Mucosa of descending colon (tissue), 3 donors: ENCODE results near the gene ARHGAP26. TPM values are rescaled to one million over a fixed set of nuclear protein-coding genes. Genes with fewer than 3 reads are reported as not detected.

Experiments used
- ATAC-seq: fragments of 200-7000 bp; cut with Tn5 transposase; one replicate; pipeline ENCODE4 v1.9.1; 2020; ENCODE audit warnings: mild to moderate bottlenecking, moderate library complexity
- DNase-seq, 3 donors: peaks; one replicate each; pipeline ENCODE4 v3.0.0-alpha.2; 2020
- H3K36me3 ChIP-seq: fragments of 200-600 bp; one replicate; pipeline ENCODE4 v1.8.0; 2021; ENCODE audit warnings: low read depth, mild to moderate bottlenecking
- H3K4me1 ChIP-seq: fragments of 200-600 bp; one replicate; pipeline ENCODE4 v1.8.0; 2021; ENCODE audit warnings: low read depth, mild to moderate bottlenecking
- H3K4me3 ChIP-seq: fragments of 200-600 bp; one replicate; pipeline ENCODE4 v1.8.0; 2021; ENCODE audit warnings: mild to moderate bottlenecking
- H3K9me3 ChIP-seq: fragments of 200-600 bp; one replicate; pipeline ENCODE4 v1.8.0; 2021; ENCODE audit warnings: mild to moderate bottlenecking
- intact Hi-C, 2 donors: fragments of 100-400 bp; cut with DNase I in 1 of 2; cut with micrococcal nuclease in 1 of 2; formaldehyde crosslinking; loops; one replicate each; pipeline versions ENCODE4 v1.11.0 to v1.11.1; 2022; cut with DNase I, micrococcal nuclease
- total RNA-seq, 3 donors: library from RNA; stranded (reverse); fragmentation: NEBNext Ultra II Directional in 2 of 3; extraction: Animal tissue kit (Norgen Biotek cat#: 25700) in 2 of 3; gene quantifications; one replicate each; pipeline versions ENCODE4 v1.2.1 to v1.2.4, GENCODE V29; 2021 to 2023
- TF ChIP-seq, protein P1 (sequence below): fragments of 200-600 bp; IDR thresholded peaks from one replicate; pipeline ENCODE4 v1.8.0; 2022; ENCODE audit warnings: antibody characterized with exemption, mild to moderate bottlenecking
- donor health status: DM: no; HTN: no; CAD: no; lungs with moderate emphysema.
- donor health status: DM: no; HTN: no; CAD: no.
- donor health status: DM: no; HTN: yes; CAD: no.

ARHGAP26 gene
- total RNA-seq, 3 donors from 2014 or later, result 52.9 to 96.0 (median 67.8) TPM

DNA sequence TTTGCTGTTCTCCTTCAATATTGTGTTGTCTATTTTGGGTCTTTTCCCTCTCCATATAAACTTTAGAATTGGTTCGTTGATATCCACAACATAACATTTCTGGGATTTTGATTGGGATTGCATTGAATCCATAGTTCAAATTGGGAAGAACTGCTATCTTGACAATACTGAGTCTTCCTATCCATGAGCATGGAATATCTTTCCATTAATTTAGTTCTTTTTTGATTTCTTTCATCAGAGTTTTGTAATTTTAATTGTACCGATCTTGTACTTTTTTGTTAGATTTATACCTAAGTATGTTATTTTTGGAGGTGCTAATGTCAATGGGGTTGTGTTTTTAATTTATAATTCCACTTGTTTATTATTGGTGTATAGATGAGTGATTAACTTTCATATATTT, 498.2 kb downstream of the ARHGAP26 start:
- H3K4me1 ChIP-seq, result no peaks in the 10 kb centered on the region
- intact Hi-C loops, result no loop called here
- ATAC-seq, result no peak
- H3K9me3 ChIP-seq, result peaks cover 6% of the 10 kb centered on the region
- no peak for DNase-seq
- TF ChIP-seq, protein P1, sequence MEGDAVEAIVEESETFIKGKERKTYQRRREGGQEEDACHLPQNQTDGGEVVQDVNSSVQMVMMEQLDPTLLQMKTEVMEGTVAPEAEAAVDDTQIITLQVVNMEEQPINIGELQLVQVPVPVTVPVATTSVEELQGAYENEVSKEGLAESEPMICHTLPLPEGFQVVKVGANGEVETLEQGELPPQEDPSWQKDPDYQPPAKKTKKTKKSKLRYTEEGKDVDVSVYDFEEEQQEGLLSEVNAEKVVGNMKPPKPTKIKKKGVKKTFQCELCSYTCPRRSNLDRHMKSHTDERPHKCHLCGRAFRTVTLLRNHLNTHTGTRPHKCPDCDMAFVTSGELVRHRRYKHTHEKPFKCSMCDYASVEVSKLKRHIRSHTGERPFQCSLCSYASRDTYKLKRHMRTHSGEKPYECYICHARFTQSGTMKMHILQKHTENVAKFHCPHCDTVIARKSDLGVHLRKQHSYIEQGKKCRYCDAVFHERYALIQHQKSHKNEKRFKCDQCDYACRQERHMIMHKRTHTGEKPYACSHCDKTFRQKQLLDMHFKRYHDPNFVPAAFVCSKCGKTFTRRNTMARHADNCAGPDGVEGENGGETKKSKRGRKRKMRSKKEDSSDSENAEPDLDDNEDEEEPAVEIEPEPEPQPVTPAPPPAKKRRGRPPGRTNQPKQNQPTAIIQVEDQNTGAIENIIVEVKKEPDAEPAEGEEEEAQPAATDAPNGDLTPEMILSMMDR, result no peak
- H3K4me3 ChIP-seq, result no peak overlapping the region
- no peaks in the 10 kb centered on the region for H3K36me3 ChIP-seq

DNA sequence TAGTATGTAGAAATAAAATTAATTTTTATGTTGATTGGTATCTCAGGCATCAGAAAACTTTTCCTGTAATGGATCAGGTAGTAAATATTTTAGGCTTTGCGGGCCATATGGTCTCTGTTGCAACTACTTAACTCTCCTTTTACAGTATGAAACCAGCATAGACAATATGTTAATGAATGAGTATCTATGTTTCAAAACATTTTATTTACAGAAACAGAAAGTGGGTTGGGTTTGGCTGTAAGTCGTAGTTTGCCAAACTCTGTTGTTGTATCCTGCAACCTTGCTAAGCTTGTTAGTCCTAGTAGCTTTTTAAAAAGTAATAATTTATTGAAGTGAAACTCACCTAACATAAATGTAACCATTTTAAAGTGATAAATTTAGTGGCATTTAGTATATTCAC, 501.3 kb downstream of the ARHGAP26 start:
- Histone ChIP-seq H3K36me3 (no peaks in the 10 kb centered on the region), H3K9me3 (peaks cover 6% of the 10 kb centered on the region), H3K4me3 (no peak overlapping the region), H3K4me1 (no peaks in the 10 kb centered on the region)
- DNase-seq, result no peak
- intact Hi-C loops, result no loop called here
- no peak for ATAC-seq
- TF ChIP-seq, protein P1, result no peak

DNA sequence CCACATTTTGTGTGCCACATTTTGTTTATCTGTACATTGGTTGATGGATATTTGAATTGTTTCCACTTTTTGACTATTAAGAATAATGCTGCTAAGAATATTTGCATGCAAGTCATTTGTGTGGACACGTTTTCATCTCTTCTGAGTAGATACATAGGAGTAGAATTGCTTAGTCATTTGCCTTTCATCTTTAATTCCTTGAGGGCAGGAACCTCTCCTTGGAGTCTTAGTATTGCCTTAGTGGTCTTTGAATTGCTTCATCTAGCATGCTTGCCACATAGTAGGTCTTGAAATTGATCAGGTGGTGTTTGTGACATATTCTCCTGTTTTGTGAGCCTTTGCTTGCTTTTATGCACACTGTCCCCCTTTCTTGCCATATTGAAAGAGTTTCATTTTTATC, 504.8 kb downstream of the ARHGAP26 start:
- intact Hi-C loops, result no loop called here
- Histone ChIP-seq H3K4me3 (no peak overlapping the region), H3K4me1 (no peaks in the 10 kb centered on the region), H3K9me3 (no peaks in the 10 kb centered on the region), H3K36me3 (no peaks in the 10 kb centered on the region)
- TF ChIP-seq, protein P1, result no peak
- DNase-seq (no peak), ATAC-seq (no peak)

DNA sequence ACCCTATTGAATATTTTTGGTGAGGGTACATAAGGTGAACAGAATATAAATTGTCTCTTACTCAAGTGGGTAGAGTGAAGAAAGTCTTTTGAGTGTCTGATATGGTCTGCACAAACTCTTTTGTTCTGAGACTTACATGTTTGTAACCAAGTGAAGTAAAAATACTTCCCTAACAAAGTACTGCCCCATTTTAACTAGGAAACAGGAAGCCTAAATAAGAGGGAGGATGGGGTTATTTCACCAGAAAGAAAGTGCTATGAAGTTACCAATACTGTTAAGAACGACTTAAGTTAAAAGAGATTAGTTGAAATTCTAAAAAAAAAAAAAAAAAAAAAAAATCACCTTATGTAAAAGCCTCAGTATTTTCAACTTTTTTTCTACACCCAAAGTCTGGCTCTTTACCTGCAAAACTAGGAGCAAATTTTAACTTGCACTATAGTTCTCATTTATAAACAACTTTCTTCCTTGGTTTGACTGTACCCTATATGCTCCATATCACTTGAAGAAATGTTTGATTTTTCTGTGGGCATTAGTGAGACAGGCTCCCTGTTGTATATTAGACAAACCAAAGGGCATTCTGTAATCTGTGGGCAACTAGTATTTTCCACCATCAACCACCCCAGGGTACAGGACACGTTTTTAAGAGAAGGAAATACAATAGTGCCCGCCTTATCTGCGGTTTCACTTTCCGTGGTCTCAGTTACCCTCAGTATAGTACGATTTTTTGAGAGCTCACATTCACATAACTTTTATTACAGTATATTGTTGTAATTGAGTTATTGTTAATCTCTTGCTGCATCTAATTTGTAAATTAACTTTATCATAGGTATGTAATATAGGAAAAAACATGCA, 505.6 kb downstream of the ARHGAP26 start:
- TF ChIP-seq, protein P1, result no peak
- H3K4me1 ChIP-seq, result no peaks in the 10 kb centered on the region
- no peaks in the 10 kb centered on the region for H3K9me3 ChIP-seq
- intact Hi-C loops, result no loop called here
- H3K36me3 ChIP-seq, result no peaks in the 10 kb centered on the region
- ATAC-seq (no peak), DNase-seq (no peak)
- no peak overlapping the region for H3K4me3 ChIP-seq

DNA sequence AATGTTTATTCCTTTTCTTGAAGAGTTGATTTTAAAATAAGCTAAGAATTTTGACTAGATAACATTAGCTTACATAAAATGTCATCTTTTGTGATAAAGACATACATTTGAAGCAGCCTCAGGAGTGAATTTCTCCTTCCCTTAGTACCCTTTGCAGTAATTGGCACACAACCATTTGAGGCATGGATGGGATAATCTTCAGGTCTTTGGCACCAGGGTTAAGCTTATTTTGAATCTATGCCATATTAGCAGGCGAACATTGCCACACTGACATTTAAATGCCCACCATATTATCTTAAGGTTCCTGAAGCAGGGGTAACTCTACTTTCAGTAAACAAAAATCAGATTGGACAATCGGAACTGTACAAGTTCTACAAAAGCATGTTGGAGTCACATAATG, 507.4 kb downstream of the ARHGAP26 start:
- intact Hi-C loops, result no loop called here
- no peak overlapping the region for H3K4me3 ChIP-seq
- H3K4me1 ChIP-seq, result no peaks in the 10 kb centered on the region
- TF ChIP-seq, protein P1, result no peak
- ATAC-seq (no peak), DNase-seq (no peak)
- H3K36me3 ChIP-seq, result no peaks in the 10 kb centered on the region
- no peaks in the 10 kb centered on the region for H3K9me3 ChIP-seq

Other genes with a start within 250 kb of the ARHGAP26 start
- gene FGF1, start 84.3 kb upstream of the ARHGAP26 start, total RNA-seq, result 1 to 10 TPM in 1 of 3 donors, under 1 TPM in 2; 0.31 to 3.5 (median 0.35) TPM